Keratinocyte (primary cell): ENCODE data around the gene ATP1A3.

Experiments used
- CTCF ChIP-seq, 3 experiments: IDR thresholded peaks in 1 of 3; conservative IDR thresholded peaks in 1 of 3; optimal IDR thresholded peaks in 1 of 3; 2 replicates in 2 of 3; 3 replicates in 1 of 3; pipeline versions ENCODE3 to v1.5.1; 2011; ENCODE audit warnings: low read length in 3 of 3, mild to moderate bottlenecking in 3 of 3, moderate library complexity in 2 of 3, control low read depth in 1 of 3, inconsistent platforms in 1 of 3; ENCODE audit not compliant: insufficient read depth in 2 of 3; ENCODE audit errors: extremely low read depth in 1 of 3
- EZH2 ChIP-seq: IDR thresholded peaks from one replicate; pipeline ENCODE4 v1.6.1; 2012; ENCODE audit warnings: inconsistent platforms, mild to moderate bottlenecking, low read length, moderate library complexity

GRCh38 chr19:42005504-42005903 is 11.5 kb upstream of the ATP1A3 start:
- TF ChIP-seq CTCF (optimal IDR thresholded peaks at IDR 0.05 in 1 of 3, IDR thresholded peaks at IDR 0.05 in 1 of 3, conservative IDR thresholded peaks at IDR 0.05 in 1 of 3; ENCODE audit: extremely low read depth in 1 of 3, insufficient read depth in 2 of 3, low read length in 3 of 3) (no peak), EZH2 (no peak)
